ENCODE results near the gene SBNO2.

- TF ChIP-seq CREB5 (CRISPR knock-in tag; IDR thresholded peaks at IDR 0.05; ENCODE audit: low read depth) (no peak), OSR1 (CRISPR knock-in tag; IDR thresholded peaks at IDR 0.05) (no peak), RARB (CRISPR knock-in tag; IDR thresholded peaks at IDR 0.05) (no peak), POU6F1 (CRISPR knock-in tag; IDR thresholded peaks at IDR 0.05; ENCODE audit: borderline replicate concordance, low read depth) (no peak), ARNTL (CRISPR knock-in tag; IDR thresholded peaks at IDR 0.05; ENCODE audit: borderline replicate concordance, low read depth) (no peak)
These were observed 37.3 kb downstream of the SBNO2 start for GRCh38 chr19:1136621-1137317.
